Measurements from ENCODE around the gene HOXA2.
A peak's percentile ranks its signal among the peaks of the same experiment; 100 is the strongest.

Gene HOXA2

GRCh38 chr7:27113991-27114769 lies 11.7 kb upstream of the HOXA2 start:
- peaks cover 1% of the 10 kb centered on the region for H3K36me3 ChIP-seq (ENCODE audit: insufficient read depth, low read length)
- peak overlapping the region; percentile 84 for H3K27ac ChIP-seq (ENCODE audit: low read depth, low read length)
- H3K9me3 ChIP-seq (ENCODE audit: low read length) = no peaks in the 10 kb centered on the region
- peak overlapping the region; percentile 64 for H3K9ac ChIP-seq (ENCODE audit: low read length)
- peaks cover 66% of the 10 kb centered on the region for H3K4me1 ChIP-seq (ENCODE audit: insufficient read depth, low read length)
- H3K27me3 ChIP-seq (ENCODE audit: control insufficient read depth in 1 of 2, insufficient read depth in 2 of 2, low read length in 2 of 2) = no peaks in the 10 kb centered on the region
- H3K4me3 ChIP-seq (ENCODE audit: low read depth in 1 of 2, low read length in 2 of 2) = peak overlapping the region; percentile 30 to 70

GRCh38 chr7:27112955-27113949 lies 10.8 kb upstream of the HOXA2 start:
- peak overlapping the region; percentile 17 to 62 for H3K4me3 ChIP-seq (ENCODE audit: low read depth in 1 of 2, low read length in 2 of 2)
- H3K9ac ChIP-seq (ENCODE audit: low read length) = peak overlapping the region; percentile 50
- H3K27me3 ChIP-seq (ENCODE audit: control insufficient read depth in 1 of 2, insufficient read depth in 2 of 2, low read length in 2 of 2) = no peaks in the 10 kb centered on the region
- no peaks in the 10 kb centered on the region for H3K36me3 ChIP-seq (ENCODE audit: insufficient read depth, low read length)
- peak overlapping the region; percentile 67 for H3K27ac ChIP-seq (ENCODE audit: low read depth, low read length)
- peaks cover 66% of the 10 kb centered on the region for H3K4me1 ChIP-seq (ENCODE audit: insufficient read depth, low read length)
- H3K9me3 ChIP-seq (ENCODE audit: low read length) = no peaks in the 10 kb centered on the region

- H3K27me3 ChIP-seq (ENCODE audit: control insufficient read depth in 1 of 2, insufficient read depth in 2 of 2, low read length in 2 of 2) = no peaks in the 10 kb centered on the region
These were observed 9.9 kb upstream of the HOXA2 start for GRCh38 chr7:27112361-27112760.

GRCh38 chr7:27111751-27112277 lies 9.3 kb upstream of the HOXA2 start:
- Histone ChIP-seq H3K9me3 (ENCODE audit: low read length) (no peaks in the 10 kb centered on the region), H3K4me3 (ENCODE audit: low read depth in 1 of 2, low read length in 2 of 2) (no peak overlapping the region), H3K27me3 (ENCODE audit: control insufficient read depth in 1 of 2, insufficient read depth in 2 of 2, low read length in 2 of 2) (no peaks in the 10 kb centered on the region), H3K4me1 (ENCODE audit: insufficient read depth, low read length) (peaks cover 62% of the 10 kb centered on the region), H3K27ac (ENCODE audit: low read depth, low read length) (peak overlapping the region; percentile 67), H3K9ac (ENCODE audit: low read length) (peak overlapping the region; percentile 50), H3K36me3 (ENCODE audit: insufficient read depth, low read length) (no peaks in the 10 kb centered on the region)

More at GRCh38 chr7:27112361-27112760, 9.9 kb upstream of the HOXA2 start:
- Histone ChIP-seq H3K9me3 (ENCODE audit: low read length) (no peaks in the 10 kb centered on the region), H3K4me1 (ENCODE audit: insufficient read depth, low read length) (peaks cover 64% of the 10 kb centered on the region), H3K27ac (ENCODE audit: low read depth, low read length) (peak overlapping the region; percentile 67), H3K4me3 (ENCODE audit: low read depth in 1 of 2, low read length in 2 of 2) (peak overlapping the region in 1 of 2 donors; percentile 17), H3K9ac (ENCODE audit: low read length) (peak overlapping the region; percentile 50), H3K36me3 (ENCODE audit: insufficient read depth, low read length) (no peaks in the 10 kb centered on the region)

GRCh38 chr7:27111042-27111750 lies 8.7 kb upstream of the HOXA2 start:
- Histone ChIP-seq H3K27ac (ENCODE audit: low read depth, low read length) (peak overlapping the region; percentile 67), H3K4me3 (ENCODE audit: low read depth in 1 of 2, low read length in 2 of 2) (peak overlapping the region in 1 of 2 donors; percentile 44), H3K4me1 (ENCODE audit: insufficient read depth, low read length) (peaks cover 56% of the 10 kb centered on the region), H3K9me3 (ENCODE audit: low read length) (no peaks in the 10 kb centered on the region), H3K36me3 (ENCODE audit: insufficient read depth, low read length) (no peaks in the 10 kb centered on the region), H3K9ac (ENCODE audit: low read length) (no peak overlapping the region), H3K27me3 (ENCODE audit: control insufficient read depth in 1 of 2, insufficient read depth in 2 of 2, low read length in 2 of 2) (no peaks in the 10 kb centered on the region)

GRCh38 chr7:27110186-27111031 lies 7.9 kb upstream of the HOXA2 start:
- no peaks in the 10 kb centered on the region for H3K27me3 ChIP-seq (ENCODE audit: control insufficient read depth in 1 of 2, insufficient read depth in 2 of 2, low read length in 2 of 2)
- peak overlapping the region in 1 of 2 donors; percentile 44 for H3K4me3 ChIP-seq (ENCODE audit: low read depth in 1 of 2, low read length in 2 of 2)
- peaks cover 61% of the 10 kb centered on the region for H3K4me1 ChIP-seq (ENCODE audit: insufficient read depth, low read length)
- H3K36me3 ChIP-seq (ENCODE audit: insufficient read depth, low read length) = no peaks in the 10 kb centered on the region
- H3K27ac ChIP-seq (ENCODE audit: low read depth, low read length) = peak overlapping the region; percentile 67
- no peak overlapping the region for H3K9ac ChIP-seq (ENCODE audit: low read length)
- H3K9me3 ChIP-seq (ENCODE audit: low read length) = no peaks in the 10 kb centered on the region

- Histone ChIP-seq H3K27me3 (ENCODE audit: control insufficient read depth in 1 of 2, insufficient read depth in 2 of 2, low read length in 2 of 2) (no peaks in the 10 kb centered on the region), H3K4me3 (ENCODE audit: low read depth in 1 of 2, low read length in 2 of 2) (no peak overlapping the region), H3K9ac (ENCODE audit: low read length) (no peak overlapping the region), H3K4me1 (ENCODE audit: insufficient read depth, low read length) (peaks cover 66% of the 10 kb centered on the region), H3K36me3 (ENCODE audit: insufficient read depth, low read length) (no peaks in the 10 kb centered on the region), H3K9me3 (ENCODE audit: low read length) (no peaks in the 10 kb centered on the region), H3K27ac (ENCODE audit: low read depth, low read length) (peak overlapping the region; percentile 76)
These were observed 7.1 kb upstream of the HOXA2 start for GRCh38 chr7:27109466-27110185.

GRCh38 chr7:27108390-27109127 lies 6.1 kb upstream of the HOXA2 start:
- peaks cover 70% of the 10 kb centered on the region for H3K4me1 ChIP-seq (ENCODE audit: insufficient read depth, low read length)
- H3K36me3 ChIP-seq (ENCODE audit: insufficient read depth, low read length) = no peaks in the 10 kb centered on the region
- H3K27ac ChIP-seq (ENCODE audit: low read depth, low read length) = peak overlapping the region; percentile 76
- H3K27me3 ChIP-seq (ENCODE audit: control insufficient read depth in 1 of 2, insufficient read depth in 2 of 2, low read length in 2 of 2) = no peaks in the 10 kb centered on the region
- H3K4me3 ChIP-seq (ENCODE audit: low read depth in 1 of 2, low read length in 2 of 2) = peak overlapping the region; percentile 17 to 44
- H3K9ac ChIP-seq (ENCODE audit: low read length) = no peak overlapping the region
- H3K9me3 ChIP-seq (ENCODE audit: low read length) = no peaks in the 10 kb centered on the region

GRCh38 chr7:27107391-27108381 lies 5.2 kb upstream of the HOXA2 start:
- Histone ChIP-seq H3K9me3 (ENCODE audit: low read length) (no peaks in the 10 kb centered on the region), H3K4me1 (ENCODE audit: insufficient read depth, low read length) (peaks cover 65% of the 10 kb centered on the region), H3K4me3 (ENCODE audit: low read depth in 1 of 2, low read length in 2 of 2) (peak overlapping the region in 1 of 2 donors; percentile 44), H3K27ac (ENCODE audit: low read depth, low read length) (peak overlapping the region; percentile 76), H3K9ac (ENCODE audit: low read length) (no peak overlapping the region), H3K27me3 (ENCODE audit: control insufficient read depth in 1 of 2, insufficient read depth in 2 of 2, low read length in 2 of 2) (no peaks in the 10 kb centered on the region), H3K36me3 (ENCODE audit: insufficient read depth, low read length) (no peaks in the 10 kb centered on the region)

Measured in muscle layer of colon (tissue), 2 donors.